GM10266 (cell line): ENCODE data around the gene JMJD1C.

Source experiments
- DNase-seq: peaks from one replicate; pipeline ENCODE4 v3.0.0; 2012; ENCODE audit errors: extremely low spot score
- CTCF ChIP-seq: IDR thresholded peaks from 2 replicates; pipeline ENCODE4 v1.5.1; 2012; ENCODE audit warnings: mild to moderate bottlenecking, low read depth; ENCODE audit not compliant: control insufficient read depth, insufficient read depth; ENCODE audit errors: missing control alignments

JMJD1C gene

GRCh38 chr10:63436225-63436624, 29.6 kb downstream of the JMJD1C start:
- no peak for TF ChIP-seq CTCF
- DNase-seq, result no peak

DNA sequence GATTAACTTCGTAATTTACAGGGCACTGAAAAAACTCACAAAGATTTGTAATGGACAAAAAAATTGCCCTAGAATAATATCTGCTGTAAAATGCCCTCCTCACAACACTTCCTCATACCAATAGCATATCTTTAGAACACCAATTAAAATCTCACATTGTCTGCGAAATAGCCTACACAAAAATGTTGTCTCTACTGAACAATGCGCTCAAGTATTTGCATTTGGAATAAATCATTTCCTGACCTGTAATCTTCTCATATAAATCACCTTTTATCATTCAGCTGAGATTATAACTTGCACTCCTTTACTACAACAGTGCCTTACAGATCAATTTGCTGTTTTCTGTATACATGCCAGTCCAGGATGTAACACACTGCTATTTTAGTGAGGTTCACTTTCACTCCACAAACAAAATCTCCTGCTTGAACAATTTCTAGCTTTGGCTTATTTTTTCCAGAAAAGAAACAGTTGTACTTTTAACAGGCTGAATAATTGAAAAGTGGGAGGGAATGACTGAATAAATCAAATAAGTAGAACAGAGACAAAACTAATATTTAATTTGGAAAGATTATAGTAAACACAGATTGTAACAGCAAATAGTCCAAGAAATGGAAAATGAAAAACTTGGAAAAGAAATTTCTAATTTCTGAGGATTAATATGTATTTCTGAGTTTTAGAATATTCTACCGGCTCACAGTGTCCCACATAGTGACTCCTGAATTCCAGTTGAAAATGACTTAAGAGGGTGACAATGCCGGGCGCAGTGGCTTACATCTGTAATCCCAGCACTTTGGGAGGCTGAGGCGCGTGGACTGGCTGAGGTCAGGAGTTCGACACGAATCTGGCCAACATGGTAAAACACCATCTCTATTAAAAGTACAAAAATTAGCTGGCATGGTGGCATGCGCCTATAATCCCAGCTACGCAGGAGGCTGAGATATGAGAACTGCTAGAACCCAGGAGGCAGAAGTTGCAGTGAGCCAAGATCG, 30.6 kb downstream of the JMJD1C start:
- TF ChIP-seq CTCF, result no peak
- DNase-seq, result no peak

GRCh38 chr10:63431962-63432797, 33.6 kb downstream of the JMJD1C start:
- no peak for TF ChIP-seq CTCF
- peak; percentile 26 for DNase-seq

- no peak for TF ChIP-seq CTCF
- DNase-seq, result no peak
Measured at GRCh38 chr10:63430999-63431356, 34.8 kb downstream of the JMJD1C start.

DNA sequence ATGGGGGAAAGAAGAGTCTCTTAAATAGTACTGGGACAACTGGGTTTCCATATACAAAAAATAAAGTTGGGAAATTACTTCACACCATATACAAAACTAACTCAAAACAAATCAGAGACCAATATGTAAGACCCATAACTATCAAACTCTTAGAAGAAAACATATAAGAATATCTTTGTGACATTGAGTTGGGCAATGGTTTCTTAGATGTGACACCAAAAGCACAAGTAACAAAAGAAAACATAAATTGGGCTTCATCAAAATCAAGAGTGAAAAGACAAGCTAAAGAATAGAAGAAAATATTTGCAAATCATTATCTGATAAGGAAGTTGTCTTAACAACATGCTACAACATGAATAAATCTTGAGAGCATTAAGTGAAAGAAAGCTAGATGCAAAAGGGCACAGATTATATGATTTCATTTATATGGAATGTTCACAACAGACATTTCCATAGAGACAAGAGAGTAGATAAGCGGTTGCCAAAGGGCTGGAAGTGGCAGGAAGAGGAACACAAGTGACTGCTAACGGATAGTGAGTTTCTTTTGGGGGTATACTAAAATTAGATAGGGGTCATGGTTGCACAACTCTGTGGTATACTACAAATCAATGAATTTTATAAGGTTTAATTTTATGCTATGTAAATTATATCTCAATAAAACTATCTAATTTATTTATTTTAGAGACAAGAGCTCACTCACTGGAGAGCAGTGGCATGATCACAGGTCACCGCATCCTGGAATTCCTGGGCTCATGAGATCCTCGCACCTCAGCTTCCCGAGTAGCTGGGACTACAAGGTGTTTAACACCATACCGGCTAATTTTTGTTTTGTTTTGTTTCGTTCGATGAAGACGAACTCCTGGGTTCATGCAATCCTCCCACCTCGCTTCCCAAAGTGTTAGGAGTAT, 35.4 kb downstream of the JMJD1C start:
- no peak for DNase-seq
- no peak for TF ChIP-seq CTCF

- no peak for DNase-seq
- no peak for TF ChIP-seq CTCF
Measured at GRCh38 chr10:63429281-63429680, 36.5 kb downstream of the JMJD1C start.
